ENCODE measurements around the gene ZFYVE28.

Gene ZFYVE28

GRCh38 chr4:2264481-2265041 lies 153.9 kb downstream of the ZFYVE28 start:
- no peak for DNase-seq (ENCODE audit: low read depth in 3 of 3, low spot score in 1 of 3)

GRCh38 chr4:2263926-2264321 lies 154.5 kb downstream of the ZFYVE28 start:
- no peak for DNase-seq (ENCODE audit: low read depth in 3 of 3, low spot score in 1 of 3)

- no peak for DNase-seq (ENCODE audit: low read depth in 3 of 3, low spot score in 1 of 3)
These were observed 155.5 kb downstream of the ZFYVE28 start for GRCh38 chr4:2262944-2263250.

- DNase-seq (ENCODE audit: low read depth in 3 of 3, low spot score in 1 of 3) = peak; percentile 92 to 95 (median 94)
These were observed 156.1 kb downstream of the ZFYVE28 start for GRCh38 chr4:2262145-2262943.

GRCh38 chr4:2261853-2262144 lies 156.6 kb downstream of the ZFYVE28 start, which contains the start of gene MXD4:
TSS of gene MXD4 (minus strand) at chr4:2262109. CDS start at chr4:2261980, 129 bp downstream.
- DNase-seq (ENCODE audit: low read depth in 3 of 3, low spot score in 1 of 3) = no peak

- DNase-seq (ENCODE audit: low read depth in 3 of 3, low spot score in 1 of 3) = peak in 2 of 3 donors; percentile 22 to 33
These were observed 157.2 kb downstream of the ZFYVE28 start for GRCh38 chr4:2261110-2261852.

- DNase-seq (ENCODE audit: low read depth in 3 of 3, low spot score in 1 of 3) = no peak
These were observed 157.9 kb downstream of the ZFYVE28 start for GRCh38 chr4:2260344-2261109.

- DNase-seq (ENCODE audit: low read depth in 3 of 3, low spot score in 1 of 3) = no peak
These were observed 158.7 kb downstream of the ZFYVE28 start for GRCh38 chr4:2259541-2260343.

GRCh38 chr4:2259036-2259540 lies 159.4 kb downstream of the ZFYVE28 start:
- DNase-seq (ENCODE audit: low read depth in 3 of 3, low spot score in 1 of 3) = no peak

- no peak for DNase-seq (ENCODE audit: low read depth in 3 of 3, low spot score in 1 of 3)
These were observed 160.1 kb downstream of the ZFYVE28 start for GRCh38 chr4:2258091-2259035.

- DNase-seq (ENCODE audit: low read depth in 3 of 3, low spot score in 1 of 3) = no peak
These were observed 160.9 kb downstream of the ZFYVE28 start for GRCh38 chr4:2257361-2258081.

- DNase-seq (ENCODE audit: low read depth in 3 of 3, low spot score in 1 of 3) = no peak
These were observed 161.7 kb downstream of the ZFYVE28 start for GRCh38 chr4:2256781-2257191.

GRCh38 chr4:2256156-2256731 lies 162.2 kb downstream of the ZFYVE28 start:
- no peak for DNase-seq (ENCODE audit: low read depth in 3 of 3, low spot score in 1 of 3)

GRCh38 chr4:2255501-2256155 lies 162.8 kb downstream of the ZFYVE28 start:
- no peak for DNase-seq (ENCODE audit: low read depth in 3 of 3, low spot score in 1 of 3)

- no peak for DNase-seq (ENCODE audit: low read depth in 3 of 3, low spot score in 1 of 3)
These were observed 163.6 kb downstream of the ZFYVE28 start for GRCh38 chr4:2254665-2255500.

GRCh38 chr4:2253160-2254084 lies 165.0 kb downstream of the ZFYVE28 start:
- no peak for DNase-seq (ENCODE audit: low read depth in 3 of 3, low spot score in 1 of 3)
